ENCODE measurements around the gene RNF157. TPM values are rescaled to one million over a fixed set of nuclear protein-coding genes. Genes with fewer than 3 reads are reported as not detected.

The RNF157 gene
- total and polyA plus RNA-seq, 9 of the 15 experiments (the other 6 are each of a cell fraction or from before 2014, with no cell fraction given) = 8.1 to 31.7 (median 20.8) TPM

DNA sequence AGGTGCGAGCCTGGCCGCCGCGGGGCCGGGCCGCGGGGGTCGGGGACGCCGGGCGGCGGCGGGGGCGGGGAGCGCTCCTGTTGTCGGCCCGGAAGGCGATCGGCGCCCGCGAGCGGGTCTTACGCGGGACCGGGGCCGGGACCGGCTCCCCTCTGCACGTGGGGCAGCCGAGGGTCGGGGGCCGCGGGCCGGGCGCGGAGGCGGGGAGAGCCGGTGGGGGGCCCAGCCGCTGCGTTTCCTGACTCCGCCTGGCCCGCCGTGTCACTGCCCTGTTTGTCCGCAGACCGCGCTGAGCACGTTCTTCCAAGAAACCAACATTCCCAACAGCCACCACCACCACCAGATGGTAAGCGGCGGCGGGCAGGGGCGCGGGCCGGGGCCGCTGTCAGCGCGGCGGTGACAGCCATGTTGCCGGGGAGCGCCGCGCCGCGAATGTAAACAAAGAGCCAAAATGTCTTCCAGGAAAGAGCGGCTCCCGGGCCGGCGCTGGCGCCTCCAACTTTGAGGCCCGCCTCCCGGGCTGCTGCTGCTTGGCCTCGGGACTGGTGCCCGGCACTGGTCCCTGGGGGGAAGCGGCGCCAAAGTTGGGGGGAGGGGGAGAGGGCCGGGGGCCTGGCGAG lies 25.4 kb upstream of the RNF157 start (continued):
- TF ChIP-seq MAZ (CRISPR knock-in tag; conservative IDR thresholded peaks at IDR 0.05 in 1 of 2, IDR thresholded peaks at IDR 0.05 in 1 of 2) (no peak; a peak in 1 of 4 replicates), PCBP2 (IDR thresholded peaks at IDR 0.05; ENCODE audit: low read depth, low read length, poor library complexity, severe bottlenecking) (no peak), FOXJ2 (tag; IDR thresholded peaks at IDR 0.05) (peak; percentile 90), CEBPB (tag; IDR thresholded peaks at IDR 0.05) (no peak), ILK (tag; IDR thresholded peaks at IDR 0.05; ENCODE audit: borderline replicate concordance, low read depth) (no peak), ZNF24 (IDR thresholded peaks at IDR 0.05) (no peak), ZFP1 (CRISPR knock-in tag; IDR thresholded peaks at IDR 0.05) (no peak), ZSCAN32 (CRISPR knock-in tag; IDR thresholded peaks at IDR 0.05) (no peak), FOXK1 (CRISPR knock-in tag; IDR thresholded peaks at IDR 0.05; ENCODE audit: borderline replicate concordance) (0 out of 2 replicates have a peak, but pooled peaks have one; percentile 21), TAF15 (IDR thresholded peaks at IDR 0.05; ENCODE audit: low read depth, low read length) (no peak)
- TF ChIP-seq, protein P1, sequence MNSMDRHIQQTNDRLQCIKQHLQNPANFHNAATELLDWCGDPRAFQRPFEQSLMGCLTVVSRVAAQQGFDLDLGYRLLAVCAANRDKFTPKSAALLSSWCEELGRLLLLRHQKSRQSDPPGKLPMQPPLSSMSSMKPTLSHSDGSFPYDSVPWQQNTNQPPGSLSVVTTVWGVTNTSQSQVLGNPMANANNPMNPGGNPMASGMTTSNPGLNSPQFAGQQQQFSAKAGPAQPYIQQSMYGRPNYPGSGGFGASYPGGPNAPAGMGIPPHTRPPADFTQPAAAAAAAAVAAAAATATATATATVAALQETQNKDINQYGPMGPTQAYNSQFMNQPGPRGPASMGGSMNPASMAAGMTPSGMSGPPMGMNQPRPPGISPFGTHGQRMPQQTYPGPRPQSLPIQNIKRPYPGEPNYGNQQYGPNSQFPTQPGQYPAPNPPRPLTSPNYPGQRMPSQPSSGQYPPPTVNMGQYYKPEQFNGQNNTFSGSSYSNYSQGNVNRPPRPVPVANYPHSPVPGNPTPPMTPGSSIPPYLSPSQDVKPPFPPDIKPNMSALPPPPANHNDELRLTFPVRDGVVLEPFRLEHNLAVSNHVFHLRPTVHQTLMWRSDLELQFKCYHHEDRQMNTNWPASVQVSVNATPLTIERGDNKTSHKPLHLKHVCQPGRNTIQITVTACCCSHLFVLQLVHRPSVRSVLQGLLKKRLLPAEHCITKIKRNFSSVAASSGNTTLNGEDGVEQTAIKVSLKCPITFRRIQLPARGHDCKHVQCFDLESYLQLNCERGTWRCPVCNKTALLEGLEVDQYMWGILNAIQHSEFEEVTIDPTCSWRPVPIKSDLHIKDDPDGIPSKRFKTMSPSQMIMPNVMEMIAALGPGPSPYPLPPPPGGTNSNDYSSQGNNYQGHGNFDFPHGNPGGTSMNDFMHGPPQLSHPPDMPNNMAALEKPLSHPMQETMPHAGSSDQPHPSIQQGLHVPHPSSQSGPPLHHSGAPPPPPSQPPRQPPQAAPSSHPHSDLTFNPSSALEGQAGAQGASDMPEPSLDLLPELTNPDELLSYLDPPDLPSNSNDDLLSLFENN (IDR thresholded peaks at IDR 0.05; ENCODE audit: low read depth in 2 of 2, low read length in 2 of 2) = no peak
- TF ChIP-seq, protein P2, sequence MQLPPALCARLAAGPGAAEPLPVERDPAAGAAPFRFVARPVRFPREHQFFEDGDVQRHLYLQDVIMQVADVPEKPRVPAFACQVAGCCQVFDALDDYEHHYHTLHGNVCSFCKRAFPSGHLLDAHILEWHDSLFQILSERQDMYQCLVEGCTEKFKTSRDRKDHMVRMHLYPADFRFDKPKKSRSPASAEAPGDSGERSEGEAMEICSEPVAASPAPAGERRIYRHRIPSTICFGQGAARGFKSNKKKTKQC (CRISPR knock-in tag; IDR thresholded peaks at IDR 0.05) = peak; percentile 53; the same call in 1 of the 2 replicates
- TF ChIP-seq, protein P3, sequence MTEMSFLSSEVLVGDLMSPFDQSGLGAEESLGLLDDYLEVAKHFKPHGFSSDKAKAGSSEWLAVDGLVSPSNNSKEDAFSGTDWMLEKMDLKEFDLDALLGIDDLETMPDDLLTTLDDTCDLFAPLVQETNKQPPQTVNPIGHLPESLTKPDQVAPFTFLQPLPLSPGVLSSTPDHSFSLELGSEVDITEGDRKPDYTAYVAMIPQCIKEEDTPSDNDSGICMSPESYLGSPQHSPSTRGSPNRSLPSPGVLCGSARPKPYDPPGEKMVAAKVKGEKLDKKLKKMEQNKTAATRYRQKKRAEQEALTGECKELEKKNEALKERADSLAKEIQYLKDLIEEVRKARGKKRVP (CRISPR knock-in tag; IDR thresholded peaks at IDR 0.05) = no peak
- TF ChIP-seq, protein P4, sequence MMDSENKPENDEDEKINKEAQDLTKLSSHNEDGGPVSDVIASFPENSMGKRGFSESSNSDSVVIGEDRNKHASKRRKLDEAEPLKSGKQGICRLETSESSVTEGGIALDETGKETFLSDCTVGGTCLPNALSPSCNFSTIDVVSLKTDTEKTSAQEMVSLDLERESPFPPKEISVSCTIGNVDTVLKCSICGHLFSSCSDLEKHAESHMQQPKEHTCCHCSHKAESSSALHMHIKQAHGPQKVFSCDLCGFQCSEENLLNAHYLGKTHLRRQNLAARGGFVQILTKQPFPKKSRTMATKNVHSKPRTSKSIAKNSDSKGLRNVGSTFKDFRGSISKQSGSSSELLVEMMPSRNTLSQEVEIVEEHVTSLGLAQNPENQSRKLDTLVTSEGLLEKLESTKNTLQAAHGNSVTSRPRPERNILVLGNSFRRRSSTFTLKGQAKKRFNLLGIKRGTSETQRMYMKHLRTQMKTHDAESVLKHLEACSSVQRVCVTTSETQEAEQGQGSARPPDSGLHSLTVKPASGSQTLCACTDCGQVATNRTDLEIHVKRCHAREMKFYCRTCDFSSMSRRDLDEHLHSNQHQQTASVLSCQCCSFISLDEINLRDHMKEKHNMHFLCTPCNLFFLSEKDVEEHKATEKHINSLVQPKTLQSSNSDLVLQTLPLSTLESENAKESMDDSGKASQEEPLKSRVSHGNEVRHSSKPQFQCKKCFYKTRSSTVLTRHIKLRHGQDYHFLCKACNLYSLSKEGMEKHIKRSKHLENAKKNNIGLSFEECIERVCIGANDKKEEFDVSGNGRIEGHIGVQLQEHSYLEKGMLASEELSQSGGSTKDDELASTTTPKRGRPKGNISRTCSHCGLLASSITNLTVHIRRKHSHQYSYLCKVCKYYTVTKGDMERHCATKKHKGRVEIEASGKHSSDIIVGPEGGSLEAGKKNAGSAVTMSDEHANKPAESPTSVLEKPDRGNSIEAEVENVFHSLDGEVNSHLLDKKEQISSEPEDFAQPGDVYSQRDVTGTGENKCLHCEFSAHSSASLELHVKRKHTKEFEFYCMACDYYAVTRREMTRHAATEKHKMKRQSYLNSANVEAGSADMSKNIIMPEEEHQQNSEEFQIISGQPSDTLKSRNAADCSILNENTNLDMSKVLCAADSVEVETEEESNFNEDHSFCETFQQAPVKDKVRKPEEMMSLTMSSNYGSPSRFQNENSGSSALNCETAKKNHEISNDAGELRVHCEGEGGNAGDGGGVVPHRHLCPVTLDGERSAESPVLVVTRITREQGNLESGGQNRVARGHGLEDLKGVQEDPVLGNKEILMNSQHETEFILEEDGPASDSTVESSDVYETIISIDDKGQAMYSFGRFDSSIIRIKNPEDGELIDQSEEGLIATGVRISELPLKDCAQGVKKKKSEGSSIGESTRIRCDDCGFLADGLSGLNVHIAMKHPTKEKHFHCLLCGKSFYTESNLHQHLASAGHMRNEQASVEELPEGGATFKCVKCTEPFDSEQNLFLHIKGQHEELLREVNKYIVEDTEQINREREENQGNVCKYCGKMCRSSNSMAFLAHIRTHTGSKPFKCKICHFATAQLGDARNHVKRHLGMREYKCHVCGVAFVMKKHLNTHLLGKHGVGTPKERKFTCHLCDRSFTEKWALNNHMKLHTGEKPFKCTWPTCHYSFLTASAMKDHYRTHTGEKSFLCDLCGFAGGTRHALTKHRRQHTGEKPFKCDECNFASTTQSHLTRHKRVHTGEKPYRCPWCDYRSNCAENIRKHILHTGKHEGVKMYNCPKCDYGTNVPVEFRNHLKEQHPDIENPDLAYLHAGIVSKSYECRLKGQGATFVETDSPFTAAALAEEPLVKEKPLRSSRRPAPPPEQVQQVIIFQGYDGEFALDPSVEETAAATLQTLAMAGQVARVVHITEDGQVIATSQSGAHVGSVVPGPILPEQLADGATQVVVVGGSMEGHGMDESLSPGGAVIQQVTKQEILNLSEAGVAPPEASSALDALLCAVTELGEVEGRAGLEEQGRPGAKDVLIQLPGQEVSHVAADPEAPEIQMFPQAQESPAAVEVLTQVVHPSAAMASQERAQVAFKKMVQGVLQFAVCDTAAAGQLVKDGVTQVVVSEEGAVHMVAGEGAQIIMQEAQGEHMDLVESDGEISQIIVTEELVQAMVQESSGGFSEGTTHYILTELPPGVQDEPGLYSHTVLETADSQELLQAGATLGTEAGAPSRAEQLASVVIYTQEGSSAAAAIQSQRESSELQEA (IDR thresholded peaks at IDR 0.05; ENCODE audit: low read depth) = no peak
